ENCODE measurements around the gene MADD.
"Not testable (repeated sequence)": the region's sequence is repeated elsewhere in the genome, so short reads cannot be mapped to it uniquely, and the experiment has no call there.

MADD gene

GRCh38 chr11:47274495-47275235 is 4.7 kb downstream of the MADD start:
- DNase-seq (ENCODE audit: low read depth) = no peak

GRCh38 chr11:47276923-47277322 is 7.0 kb downstream of the MADD start:
- DNase-seq (ENCODE audit: low read depth) = no peak

- DNase-seq (ENCODE audit: low read depth) = no peak
These were observed 8.1 kb downstream of the MADD start for GRCh38 chr11:47278058-47278457.

GRCh38 chr11:47278769-47279168 is 8.8 kb downstream of the MADD start:
- DNase-seq (ENCODE audit: low read depth) = no peak

- DNase-seq (ENCODE audit: low read depth) = no peak
These were observed 10.2 kb downstream of the MADD start for GRCh38 chr11:47280099-47280498.

GRCh38 chr11:47280860-47281259 is 10.9 kb downstream of the MADD start:
- no peak for DNase-seq (ENCODE audit: low read depth)

GRCh38 chr11:47282462-47282861 is 12.5 kb downstream of the MADD start:
- DNase-seq (ENCODE audit: low read depth) = no peak

- no peak for DNase-seq (ENCODE audit: low read depth)
These were observed 14.2 kb downstream of the MADD start for GRCh38 chr11:47284151-47284550.

GRCh38 chr11:47285969-47286770 is 16.2 kb downstream of the MADD start:
- no peak for DNase-seq (ENCODE audit: low read depth)

- DNase-seq (ENCODE audit: low read depth) = no peak
These were observed 18.1 kb downstream of the MADD start for GRCh38 chr11:47288066-47288465.

GRCh38 chr11:47289856-47290255 is 19.9 kb downstream of the MADD start:
- no peak for DNase-seq (ENCODE audit: low read depth)

GRCh38 chr11:47295385-47295784 is 25.5 kb downstream of the MADD start:
- no peak for DNase-seq (ENCODE audit: low read depth)

GRCh38 chr11:47296045-47296444 is 26.1 kb downstream of the MADD start:
- DNase-seq (ENCODE audit: low read depth) = no peak

- DNase-seq (ENCODE audit: low read depth) = no peak
These were observed 29.1 kb downstream of the MADD start for GRCh38 chr11:47299078-47299477.

GRCh38 chr11:47302853-47303252 is 32.9 kb downstream of the MADD start:
- no peak for DNase-seq (ENCODE audit: low read depth)

- DNase-seq (ENCODE audit: low read depth) = no peak
These were observed 36.0 kb downstream of the MADD start for GRCh38 chr11:47305734-47306483.

GRCh38 chr11:47306484-47306844 is 36.5 kb downstream of the MADD start:
- DNase-seq (ENCODE audit: low read depth) = no peak

GRCh38 chr11:47308050-47308823 is 38.3 kb downstream of the MADD start:
- no peak for DNase-seq (ENCODE audit: low read depth)

GRCh38 chr11:47314992-47315391 is 45.1 kb downstream of the MADD start:
- peak; percentile 25 for DNase-seq (ENCODE audit: low read depth)

GRCh38 chr11:47316501-47316900 is 46.6 kb downstream of the MADD start:
- not testable (repeated sequence) for DNase-seq (ENCODE audit: low read depth)

- no peak for DNase-seq (ENCODE audit: low read depth)
These were observed 47.3 kb downstream of the MADD start for GRCh38 chr11:47317064-47317828.

All from ELR (cell line).